Measurements from ENCODE around the gene TBC1D9. TPM values are rescaled to one million over a fixed set of nuclear protein-coding genes. Genes with fewer than 3 reads are reported as not detected.

TBC1D9 gene
- total and polyA plus RNA-seq, 10 of the 15 experiments (the other 5 are each of a cell fraction or from before 2014, with no cell fraction given): 0.87 to 14.9 (median 7.1) TPM

GRCh38 chr4:140790765-140791164 lies 34.6 kb upstream of the TBC1D9 start (continued):
- no peak; the same call in 1 of the 2 replicates for TF ChIP-seq PAX8 (IDR thresholded peaks at IDR 0.05)
- no peak for TF ChIP-seq ZNF622 (IDR thresholded peaks at IDR 0.05)
- TF ChIP-seq ZBTB4 (CRISPR knock-in tag; IDR thresholded peaks at IDR 0.05): no peak
- TF ChIP-seq, protein P1, sequence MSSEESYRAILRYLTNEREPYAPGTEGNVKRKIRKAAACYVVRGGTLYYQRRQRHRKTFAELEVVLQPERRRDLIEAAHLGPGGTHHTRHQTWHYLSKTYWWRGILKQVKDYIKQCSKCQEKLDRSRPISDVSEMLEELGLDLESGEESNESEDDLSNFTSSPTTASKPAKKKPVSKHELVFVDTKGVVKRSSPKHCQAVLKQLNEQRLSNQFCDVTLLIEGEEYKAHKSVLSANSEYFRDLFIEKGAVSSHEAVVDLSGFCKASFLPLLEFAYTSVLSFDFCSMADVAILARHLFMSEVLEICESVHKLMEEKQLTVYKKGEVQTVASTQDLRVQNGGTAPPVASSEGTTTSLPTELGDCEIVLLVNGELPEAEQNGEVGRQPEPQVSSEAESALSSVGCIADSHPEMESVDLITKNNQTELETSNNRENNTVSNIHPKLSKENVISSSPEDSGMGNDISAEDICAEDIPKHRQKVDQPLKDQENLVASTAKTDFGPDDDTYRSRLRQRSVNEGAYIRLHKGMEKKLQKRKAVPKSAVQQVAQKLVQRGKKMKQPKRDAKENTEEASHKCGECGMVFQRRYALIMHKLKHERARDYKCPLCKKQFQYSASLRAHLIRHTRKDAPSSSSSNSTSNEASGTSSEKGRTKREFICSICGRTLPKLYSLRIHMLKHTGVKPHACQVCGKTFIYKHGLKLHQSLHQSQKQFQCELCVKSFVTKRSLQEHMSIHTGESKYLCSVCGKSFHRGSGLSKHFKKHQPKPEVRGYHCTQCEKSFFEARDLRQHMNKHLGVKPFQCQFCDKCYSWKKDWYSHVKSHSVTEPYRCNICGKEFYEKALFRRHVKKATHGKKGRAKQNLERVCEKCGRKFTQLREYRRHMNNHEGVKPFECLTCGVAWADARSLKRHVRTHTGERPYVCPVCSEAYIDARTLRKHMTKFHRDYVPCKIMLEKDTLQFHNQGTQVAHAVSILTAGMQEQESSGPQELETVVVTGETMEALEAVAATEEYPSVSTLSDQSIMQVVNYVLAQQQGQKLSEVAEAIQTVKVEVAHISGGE (CRISPR knock-in tag; IDR thresholded peaks at IDR 0.05): no peak
- TF ChIP-seq DPF2 (IDR thresholded peaks at IDR 0.05): peak; percentile 92
- peak; percentile 69; the same call in 1 of the 2 replicates for TF ChIP-seq ZBED1 (IDR thresholded peaks at IDR 0.05; ENCODE audit: borderline replicate concordance)
- TF ChIP-seq, protein P2, sequence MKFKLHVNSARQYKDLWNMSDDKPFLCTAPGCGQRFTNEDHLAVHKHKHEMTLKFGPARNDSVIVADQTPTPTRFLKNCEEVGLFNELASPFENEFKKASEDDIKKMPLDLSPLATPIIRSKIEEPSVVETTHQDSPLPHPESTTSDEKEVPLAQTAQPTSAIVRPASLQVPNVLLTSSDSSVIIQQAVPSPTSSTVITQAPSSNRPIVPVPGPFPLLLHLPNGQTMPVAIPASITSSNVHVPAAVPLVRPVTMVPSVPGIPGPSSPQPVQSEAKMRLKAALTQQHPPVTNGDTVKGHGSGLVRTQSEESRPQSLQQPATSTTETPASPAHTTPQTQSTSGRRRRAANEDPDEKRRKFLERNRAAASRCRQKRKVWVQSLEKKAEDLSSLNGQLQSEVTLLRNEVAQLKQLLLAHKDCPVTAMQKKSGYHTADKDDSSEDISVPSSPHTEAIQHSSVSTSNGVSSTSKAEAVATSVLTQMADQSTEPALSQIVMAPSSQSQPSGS (IDR thresholded peaks at IDR 0.05; ENCODE audit: low read length): peak; percentile 86; the same call in 1 of the 2 replicates
- TF ChIP-seq, protein P3, sequence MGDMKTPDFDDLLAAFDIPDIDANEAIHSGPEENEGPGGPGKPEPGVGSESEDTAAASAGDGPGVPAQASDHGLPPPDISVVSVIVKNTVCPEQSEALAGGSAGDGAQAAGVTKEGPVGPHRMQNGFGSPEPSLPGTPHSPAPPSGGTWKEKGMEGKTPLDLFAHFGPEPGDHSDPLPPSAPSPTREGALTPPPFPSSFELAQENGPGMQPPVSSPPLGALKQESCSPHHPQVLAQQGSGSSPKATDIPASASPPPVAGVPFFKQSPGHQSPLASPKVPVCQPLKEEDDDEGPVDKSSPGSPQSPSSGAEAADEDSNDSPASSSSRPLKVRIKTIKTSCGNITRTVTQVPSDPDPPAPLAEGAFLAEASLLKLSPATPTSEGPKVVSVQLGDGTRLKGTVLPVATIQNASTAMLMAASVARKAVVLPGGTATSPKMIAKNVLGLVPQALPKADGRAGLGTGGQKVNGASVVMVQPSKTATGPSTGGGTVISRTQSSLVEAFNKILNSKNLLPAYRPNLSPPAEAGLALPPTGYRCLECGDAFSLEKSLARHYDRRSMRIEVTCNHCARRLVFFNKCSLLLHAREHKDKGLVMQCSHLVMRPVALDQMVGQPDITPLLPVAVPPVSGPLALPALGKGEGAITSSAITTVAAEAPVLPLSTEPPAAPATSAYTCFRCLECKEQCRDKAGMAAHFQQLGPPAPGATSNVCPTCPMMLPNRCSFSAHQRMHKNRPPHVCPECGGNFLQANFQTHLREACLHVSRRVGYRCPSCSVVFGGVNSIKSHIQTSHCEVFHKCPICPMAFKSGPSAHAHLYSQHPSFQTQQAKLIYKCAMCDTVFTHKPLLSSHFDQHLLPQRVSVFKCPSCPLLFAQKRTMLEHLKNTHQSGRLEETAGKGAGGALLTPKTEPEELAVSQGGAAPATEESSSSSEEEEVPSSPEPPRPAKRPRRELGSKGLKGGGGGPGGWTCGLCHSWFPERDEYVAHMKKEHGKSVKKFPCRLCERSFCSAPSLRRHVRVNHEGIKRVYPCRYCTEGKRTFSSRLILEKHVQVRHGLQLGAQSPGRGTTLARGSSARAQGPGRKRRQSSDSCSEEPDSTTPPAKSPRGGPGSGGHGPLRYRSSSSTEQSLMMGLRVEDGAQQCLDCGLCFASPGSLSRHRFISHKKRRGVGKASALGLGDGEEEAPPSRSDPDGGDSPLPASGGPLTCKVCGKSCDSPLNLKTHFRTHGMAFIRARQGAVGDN (IDR thresholded peaks at IDR 0.05): no peak
- no peak for TF ChIP-seq POLR2AphosphoS5 (IDR thresholded peaks at IDR 0.05; ENCODE audit: low read length)
- TF ChIP-seq TCF3 (IDR thresholded peaks at IDR 0.05; ENCODE audit: borderline replicate concordance, insufficient read depth, low read depth, low read length): peak; percentile 81; the same call in 1 of the 2 replicates
- no peak for TF ChIP-seq NFXL1 (IDR thresholded peaks at IDR 0.05; ENCODE audit: borderline replicate concordance)
- TF ChIP-seq SMC3 (IDR thresholded peaks at IDR 0.05; ENCODE audit: borderline replicate concordance, low read length): no peak
- TF ChIP-seq RFX5 (IDR thresholded peaks at IDR 0.05; ENCODE audit: low read depth, low read length): no peak
- no peak for TF ChIP-seq HDGF (IDR thresholded peaks at IDR 0.05)
- peak; percentile 71 for TF ChIP-seq FOXM1 (IDR thresholded peaks at IDR 0.05; ENCODE audit: low read depth, low read length)
- peak; percentile 53 for TF ChIP-seq CREB1 (IDR thresholded peaks at IDR 0.05; ENCODE audit: low read depth)
- peak; percentile 58 for TF ChIP-seq JUNB (IDR thresholded peaks at IDR 0.05)
- TF ChIP-seq EP300 (IDR thresholded peaks at IDR 0.05; ENCODE audit: borderline replicate concordance in 1 of 2, control insufficient read depth in 1 of 2, low read depth in 2 of 2, low read length in 2 of 2): peak; percentile 30 to 85; a peak in 2 of 4 replicates
- no peak for TF ChIP-seq CHD4 (IDR thresholded peaks at IDR 0.05)
- no peak for TF ChIP-seq MYC (IDR thresholded peaks at IDR 0.05; ENCODE audit: insufficient read depth, insufficient read length, insufficient replicate concordance, low read length, severe bottlenecking)
